Peyer's patch (tissue), 4 donors: ENCODE results near the gene EHBP1.

Experiments
- CTCF ChIP-seq, 6 experiments: fragments of 450-650 bp in 4 of 6; fragments of 200-600 bp in 2 of 6; sonication (generic) in 1 of 6; IDR thresholded peaks; one replicate each; pipeline ENCODE4 v1.5.1; 2017 to 2019; ENCODE audit warnings: antibody characterized with exemption in 6 of 6, mild to moderate bottlenecking in 3 of 6, moderate library complexity in 1 of 6
- POLR2A ChIP-seq, 2 donors: fragments of 450-650 bp; IDR thresholded peaks; one replicate each; pipeline ENCODE4 v1.5.1; 2017; ENCODE audit warnings: antibody characterized with exemption in 2 of 2, mild to moderate bottlenecking in 2 of 2, moderate library complexity in 2 of 2

GRCh38 chr2:62774555-62775366 is 69.2 kb downstream of the EHBP1 start:
- no peak for TF ChIP-seq POLR2A (IDR thresholded peaks at IDR 0.05)
- TF ChIP-seq CTCF (IDR thresholded peaks at IDR 0.05) = peak; percentile 10 to 88 (median 76)
